Measurements from ENCODE around the gene KMT5B. TPM values are rescaled to one million over a fixed set of nuclear protein-coding genes. Genes with fewer than 3 reads are reported as not detected.

Gene KMT5B
- total and polyA plus RNA-seq, 2 of the 13 experiments (the other 11 are each of a cell fraction or from before 2014, with no cell fraction given), result 17.6 to 23.7 TPM

DNA sequence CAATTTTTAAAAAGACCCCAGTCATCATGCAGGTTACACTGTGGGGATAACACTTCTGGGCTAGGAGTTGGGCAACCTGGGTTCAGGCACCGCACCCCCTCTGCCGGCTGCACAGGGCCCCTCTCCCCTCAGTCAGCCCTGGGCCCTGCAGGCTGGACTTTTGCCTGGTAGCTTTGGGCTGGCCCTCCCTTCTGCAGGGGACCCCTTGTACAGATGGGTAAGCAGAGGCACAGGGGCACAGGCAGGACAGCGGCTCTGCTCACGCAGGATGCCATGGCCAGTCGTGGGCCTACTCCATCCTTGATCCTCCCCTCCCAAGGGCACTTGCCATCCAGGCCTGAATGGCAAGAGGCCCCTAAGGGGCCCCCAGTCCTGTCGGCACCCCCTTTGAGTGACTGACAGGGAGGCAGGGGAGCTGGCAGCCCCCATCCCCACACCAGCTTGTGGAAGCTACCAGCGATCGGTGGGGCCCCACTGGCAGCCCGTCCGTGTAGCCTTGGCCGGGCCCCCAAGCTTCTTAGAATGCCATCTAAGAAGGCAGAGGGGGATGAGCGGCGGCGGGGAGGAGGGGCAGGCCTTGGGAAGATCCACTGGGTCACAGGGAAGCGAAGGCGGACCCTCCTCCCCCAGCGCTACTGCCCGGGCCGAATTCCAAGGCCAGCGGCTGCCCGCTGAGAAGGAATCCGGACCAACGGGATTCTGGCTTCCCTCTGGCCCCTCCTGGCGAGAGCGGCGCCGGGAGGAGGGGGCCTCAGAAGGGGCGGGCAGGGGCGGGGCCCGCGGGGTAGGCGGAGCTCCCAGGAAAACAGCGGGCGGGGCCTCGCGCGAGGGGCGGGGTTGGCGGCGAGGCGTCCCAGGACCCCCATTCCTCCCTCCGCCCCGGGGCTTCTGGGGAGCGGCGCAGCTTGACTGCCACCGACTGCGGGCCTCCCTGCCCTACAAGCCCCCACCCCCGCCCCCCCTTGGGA, 85.1 kb downstream of the KMT5B start (continued):
- TF ChIP-seq, protein P1, sequence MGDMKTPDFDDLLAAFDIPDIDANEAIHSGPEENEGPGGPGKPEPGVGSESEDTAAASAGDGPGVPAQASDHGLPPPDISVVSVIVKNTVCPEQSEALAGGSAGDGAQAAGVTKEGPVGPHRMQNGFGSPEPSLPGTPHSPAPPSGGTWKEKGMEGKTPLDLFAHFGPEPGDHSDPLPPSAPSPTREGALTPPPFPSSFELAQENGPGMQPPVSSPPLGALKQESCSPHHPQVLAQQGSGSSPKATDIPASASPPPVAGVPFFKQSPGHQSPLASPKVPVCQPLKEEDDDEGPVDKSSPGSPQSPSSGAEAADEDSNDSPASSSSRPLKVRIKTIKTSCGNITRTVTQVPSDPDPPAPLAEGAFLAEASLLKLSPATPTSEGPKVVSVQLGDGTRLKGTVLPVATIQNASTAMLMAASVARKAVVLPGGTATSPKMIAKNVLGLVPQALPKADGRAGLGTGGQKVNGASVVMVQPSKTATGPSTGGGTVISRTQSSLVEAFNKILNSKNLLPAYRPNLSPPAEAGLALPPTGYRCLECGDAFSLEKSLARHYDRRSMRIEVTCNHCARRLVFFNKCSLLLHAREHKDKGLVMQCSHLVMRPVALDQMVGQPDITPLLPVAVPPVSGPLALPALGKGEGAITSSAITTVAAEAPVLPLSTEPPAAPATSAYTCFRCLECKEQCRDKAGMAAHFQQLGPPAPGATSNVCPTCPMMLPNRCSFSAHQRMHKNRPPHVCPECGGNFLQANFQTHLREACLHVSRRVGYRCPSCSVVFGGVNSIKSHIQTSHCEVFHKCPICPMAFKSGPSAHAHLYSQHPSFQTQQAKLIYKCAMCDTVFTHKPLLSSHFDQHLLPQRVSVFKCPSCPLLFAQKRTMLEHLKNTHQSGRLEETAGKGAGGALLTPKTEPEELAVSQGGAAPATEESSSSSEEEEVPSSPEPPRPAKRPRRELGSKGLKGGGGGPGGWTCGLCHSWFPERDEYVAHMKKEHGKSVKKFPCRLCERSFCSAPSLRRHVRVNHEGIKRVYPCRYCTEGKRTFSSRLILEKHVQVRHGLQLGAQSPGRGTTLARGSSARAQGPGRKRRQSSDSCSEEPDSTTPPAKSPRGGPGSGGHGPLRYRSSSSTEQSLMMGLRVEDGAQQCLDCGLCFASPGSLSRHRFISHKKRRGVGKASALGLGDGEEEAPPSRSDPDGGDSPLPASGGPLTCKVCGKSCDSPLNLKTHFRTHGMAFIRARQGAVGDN (CRISPR knock-in tag; IDR thresholded peaks at IDR 0.05), result peak; percentile 80
- no peak for TF ChIP-seq EZH2 (conservative IDR thresholded peaks at IDR 0.05; ENCODE audit: low read depth, low read length)
- TF ChIP-seq MAFK (conservative IDR thresholded peaks at IDR 0.05 in 1 of 2, IDR thresholded peaks at IDR 0.05 in 1 of 2; ENCODE audit: low read length in 2 of 2), result no peak
- no peak for TF ChIP-seq ZNF672 (CRISPR knock-in tag; IDR thresholded peaks at IDR 0.05)
- no peak for TF ChIP-seq ZNF383 (CRISPR knock-in tag; IDR thresholded peaks at IDR 0.05; ENCODE audit: borderline replicate concordance)
- TF ChIP-seq, protein P2, sequence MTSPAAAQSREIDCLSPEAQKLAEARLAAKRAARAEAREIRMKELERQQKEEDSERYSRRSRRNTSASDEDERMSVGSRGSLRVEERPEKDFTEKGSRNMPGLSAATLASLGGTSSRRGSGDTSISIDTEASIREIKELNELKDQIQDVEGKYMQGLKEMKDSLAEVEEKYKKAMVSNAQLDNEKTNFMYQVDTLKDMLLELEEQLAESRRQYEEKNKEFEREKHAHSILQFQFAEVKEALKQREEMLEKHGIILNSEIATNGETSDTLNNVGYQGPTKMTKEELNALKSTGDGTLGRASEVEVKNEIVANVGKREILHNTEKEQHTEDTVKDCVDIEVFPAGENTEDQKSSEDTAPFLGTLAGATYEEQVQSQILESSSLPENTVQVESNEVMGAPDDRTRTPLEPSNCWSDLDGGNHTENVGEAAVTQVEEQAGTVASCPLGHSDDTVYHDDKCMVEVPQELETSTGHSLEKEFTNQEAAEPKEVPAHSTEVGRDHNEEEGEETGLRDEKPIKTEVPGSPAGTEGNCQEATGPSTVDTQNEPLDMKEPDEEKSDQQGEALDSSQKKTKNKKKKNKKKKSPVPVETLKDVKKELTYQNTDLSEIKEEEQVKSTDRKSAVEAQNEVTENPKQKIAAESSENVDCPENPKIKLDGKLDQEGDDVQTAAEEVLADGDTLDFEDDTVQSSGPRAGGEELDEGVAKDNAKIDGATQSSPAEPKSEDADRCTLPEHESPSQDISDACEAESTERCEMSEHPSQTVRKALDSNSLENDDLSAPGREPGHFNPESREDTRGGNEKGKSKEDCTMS (CRISPR knock-in tag; conservative IDR thresholded peaks at IDR 0.05), result no peak
- 0 out of 2 replicates have a peak, but pooled peaks have one; percentile 22 for TF ChIP-seq KDM3A (CRISPR knock-in tag; IDR thresholded peaks at IDR 0.05; ENCODE audit: low read depth)
- TF ChIP-seq, protein P3, sequence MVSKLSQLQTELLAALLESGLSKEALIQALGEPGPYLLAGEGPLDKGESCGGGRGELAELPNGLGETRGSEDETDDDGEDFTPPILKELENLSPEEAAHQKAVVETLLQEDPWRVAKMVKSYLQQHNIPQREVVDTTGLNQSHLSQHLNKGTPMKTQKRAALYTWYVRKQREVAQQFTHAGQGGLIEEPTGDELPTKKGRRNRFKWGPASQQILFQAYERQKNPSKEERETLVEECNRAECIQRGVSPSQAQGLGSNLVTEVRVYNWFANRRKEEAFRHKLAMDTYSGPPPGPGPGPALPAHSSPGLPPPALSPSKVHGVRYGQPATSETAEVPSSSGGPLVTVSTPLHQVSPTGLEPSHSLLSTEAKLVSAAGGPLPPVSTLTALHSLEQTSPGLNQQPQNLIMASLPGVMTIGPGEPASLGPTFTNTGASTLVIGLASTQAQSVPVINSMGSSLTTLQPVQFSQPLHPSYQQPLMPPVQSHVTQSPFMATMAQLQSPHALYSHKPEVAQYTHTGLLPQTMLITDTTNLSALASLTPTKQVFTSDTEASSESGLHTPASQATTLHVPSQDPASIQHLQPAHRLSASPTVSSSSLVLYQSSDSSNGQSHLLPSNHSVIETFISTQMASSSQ (IDR thresholded peaks at IDR 0.05; ENCODE audit: low read depth), result no peak
- TF ChIP-seq, protein P3 (CRISPR knock-in tag; IDR thresholded peaks at IDR 0.05; ENCODE audit: borderline replicate concordance), result 0 out of 2 replicates have a peak, but pooled peaks have one; percentile 16
- TF ChIP-seq POLR2AphosphoS5 (IDR thresholded peaks at IDR 0.05; ENCODE audit: low read depth, low read length), result 0 out of 2 replicates have a peak, but pooled peaks have one; percentile 23
- no peak for TF ChIP-seq ZNF232 (CRISPR knock-in tag; IDR thresholded peaks at IDR 0.05; ENCODE audit: borderline replicate concordance)
- TF ChIP-seq TBL1XR1 (IDR thresholded peaks at IDR 0.05; ENCODE audit: borderline replicate concordance, low read length, partially characterized antibody), result no peak
- TF ChIP-seq SP5 (CRISPR knock-in tag; IDR thresholded peaks at IDR 0.05; ENCODE audit: borderline replicate concordance, low read depth), result peak; percentile 84; the same call in 1 of the 2 replicates
- peak; percentile 11; the same call in 1 of the 2 replicates for TF ChIP-seq FOXK1 (CRISPR knock-in tag; IDR thresholded peaks at IDR 0.05; ENCODE audit: borderline replicate concordance, low read depth)
- TF ChIP-seq, protein P4, sequence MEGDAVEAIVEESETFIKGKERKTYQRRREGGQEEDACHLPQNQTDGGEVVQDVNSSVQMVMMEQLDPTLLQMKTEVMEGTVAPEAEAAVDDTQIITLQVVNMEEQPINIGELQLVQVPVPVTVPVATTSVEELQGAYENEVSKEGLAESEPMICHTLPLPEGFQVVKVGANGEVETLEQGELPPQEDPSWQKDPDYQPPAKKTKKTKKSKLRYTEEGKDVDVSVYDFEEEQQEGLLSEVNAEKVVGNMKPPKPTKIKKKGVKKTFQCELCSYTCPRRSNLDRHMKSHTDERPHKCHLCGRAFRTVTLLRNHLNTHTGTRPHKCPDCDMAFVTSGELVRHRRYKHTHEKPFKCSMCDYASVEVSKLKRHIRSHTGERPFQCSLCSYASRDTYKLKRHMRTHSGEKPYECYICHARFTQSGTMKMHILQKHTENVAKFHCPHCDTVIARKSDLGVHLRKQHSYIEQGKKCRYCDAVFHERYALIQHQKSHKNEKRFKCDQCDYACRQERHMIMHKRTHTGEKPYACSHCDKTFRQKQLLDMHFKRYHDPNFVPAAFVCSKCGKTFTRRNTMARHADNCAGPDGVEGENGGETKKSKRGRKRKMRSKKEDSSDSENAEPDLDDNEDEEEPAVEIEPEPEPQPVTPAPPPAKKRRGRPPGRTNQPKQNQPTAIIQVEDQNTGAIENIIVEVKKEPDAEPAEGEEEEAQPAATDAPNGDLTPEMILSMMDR (CRISPR knock-in tag; IDR thresholded peaks at IDR 0.05), result peak; percentile 37; the same call in 1 of the 2 replicates

All from HepG2 (cell line).